GM18861 (cell line): Measurements from ENCODE around the gene SLC25A13.

ENCODE experiments used
- ATAC-seq: cut with Tn5 transposase; IDR thresholded peaks from one replicate; pipeline ENCODE4 v1.9.1; 2021; ENCODE audit not compliant: unreplicated experiment

The SLC25A13 gene

GRCh38 chr7:96244992-96245292, 77.0 kb downstream of the SLC25A13 start:
- ATAC-seq: no peak

- no peak for ATAC-seq
Observed at GRCh38 chr7:96244244-96244991, 77.5 kb downstream of the SLC25A13 start.

DNA sequence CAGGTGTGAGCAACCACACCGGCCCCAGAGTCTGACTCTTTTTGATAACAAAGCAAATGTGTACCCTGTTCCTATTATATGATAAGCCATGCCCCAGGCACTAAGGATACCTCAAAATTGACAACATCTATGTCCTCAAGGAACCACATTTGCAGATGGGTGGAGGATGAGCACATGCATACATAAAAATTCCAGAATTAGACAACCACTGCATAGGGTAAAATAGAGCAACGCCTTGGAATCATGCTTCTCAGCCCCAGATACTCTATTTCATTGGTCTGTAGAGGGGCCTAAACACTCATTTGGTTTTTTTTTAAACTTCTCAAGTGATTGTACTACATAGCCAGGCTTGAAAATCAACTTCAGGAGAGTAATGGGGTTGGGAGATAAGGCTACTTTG, 78.7 kb downstream of the SLC25A13 start:
- ATAC-seq: no peak

- ATAC-seq: no peak
Observed at GRCh38 chr7:96241855-96242254, 80.0 kb downstream of the SLC25A13 start.

- ATAC-seq: no peak
Observed at GRCh38 chr7:96238976-96239766, 82.7 kb downstream of the SLC25A13 start.

GRCh38 chr7:96238474-96238873, 83.4 kb downstream of the SLC25A13 start:
- ATAC-seq: no peak

DNA sequence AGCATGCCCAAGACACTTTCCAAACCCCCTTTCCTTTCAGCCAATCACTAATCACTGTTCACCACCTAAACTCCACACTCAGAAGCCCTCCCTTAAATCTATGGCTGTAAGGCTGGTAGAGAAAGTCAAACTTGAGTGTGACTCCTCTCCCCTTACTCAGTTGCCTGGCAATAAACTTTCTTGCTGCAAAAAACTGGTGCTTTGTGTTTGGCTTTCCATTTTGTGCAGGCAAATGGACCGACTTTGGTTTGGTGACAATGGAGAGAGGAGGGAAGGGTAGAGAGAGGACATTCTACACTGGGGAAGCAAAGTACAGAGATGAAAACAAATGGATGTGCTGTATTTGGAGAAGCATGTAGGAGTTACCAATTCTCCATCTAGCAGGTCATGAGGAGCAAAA, 84.9 kb downstream of the SLC25A13 start:
- ATAC-seq: no peak

- ATAC-seq: no peak
Observed at GRCh38 chr7:96236198-96237039, 85.5 kb downstream of the SLC25A13 start.

DNA sequence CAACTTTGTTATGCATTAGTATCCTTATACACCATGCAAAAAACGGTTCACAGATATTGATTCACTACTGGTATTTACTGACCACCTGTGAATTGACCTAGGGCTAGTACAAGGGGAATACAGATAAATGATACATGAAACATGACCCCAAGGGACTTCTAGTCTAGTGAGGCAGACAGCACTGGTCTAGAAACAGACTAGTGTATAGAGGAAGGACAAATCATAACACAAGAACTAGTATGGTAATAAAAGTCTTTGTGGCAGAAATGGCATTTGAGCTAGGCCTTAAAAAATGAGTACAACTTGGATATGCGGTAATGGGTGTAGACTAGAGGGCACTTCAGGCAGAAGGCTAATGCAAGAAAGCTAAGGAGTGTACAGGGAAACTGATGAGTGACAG, 86.6 kb downstream of the SLC25A13 start:
- peak; percentile 72 for ATAC-seq

DNA sequence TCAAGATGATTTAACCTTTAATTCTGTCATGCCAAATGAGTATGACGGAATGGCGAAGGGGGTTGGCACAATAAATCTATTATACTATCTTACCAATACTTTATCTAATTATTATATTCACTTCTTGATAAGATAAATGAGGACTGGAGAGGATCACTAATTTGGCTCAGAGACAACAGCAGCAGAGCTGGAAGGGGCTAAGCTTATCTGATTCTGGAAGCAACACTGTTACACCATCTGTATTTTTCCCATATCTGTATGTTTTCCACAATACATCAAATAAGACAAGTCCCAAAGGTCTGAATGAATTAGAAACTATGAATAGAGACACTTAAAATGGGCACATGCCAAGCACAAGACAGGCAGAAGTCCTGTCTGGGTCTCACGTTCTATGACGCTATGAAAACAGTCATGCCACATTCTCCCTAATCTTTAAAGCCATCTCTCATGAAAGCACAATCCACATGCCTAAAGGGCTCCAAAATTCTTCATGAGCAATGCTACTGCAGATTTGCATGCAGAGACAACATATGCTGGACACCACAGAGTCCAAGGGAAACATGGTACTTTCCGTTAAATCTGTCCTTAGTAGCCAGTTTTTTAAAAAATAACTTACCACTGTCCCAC, 88.3 kb downstream of the SLC25A13 start:
- no peak for ATAC-seq

DNA sequence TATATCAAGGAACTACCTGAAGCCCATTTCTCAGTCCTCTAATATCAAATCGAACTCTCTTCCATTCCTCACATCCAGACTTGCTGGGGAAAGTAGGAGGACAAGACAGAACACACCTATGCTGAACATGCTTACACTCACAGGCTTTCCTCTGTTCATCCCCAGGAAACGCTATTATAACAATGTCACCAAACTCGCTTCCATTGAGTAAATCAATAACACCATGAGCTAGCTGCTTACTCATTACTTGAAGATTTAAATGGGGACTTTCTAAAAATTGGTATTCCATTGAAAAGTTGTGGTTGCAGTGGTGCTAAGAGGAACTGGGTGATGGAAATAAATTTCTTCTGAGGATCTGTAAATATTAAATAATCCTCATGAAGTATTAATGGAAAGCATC, 88.8 kb downstream of the SLC25A13 start:
- peak; percentile 36 for ATAC-seq

DNA sequence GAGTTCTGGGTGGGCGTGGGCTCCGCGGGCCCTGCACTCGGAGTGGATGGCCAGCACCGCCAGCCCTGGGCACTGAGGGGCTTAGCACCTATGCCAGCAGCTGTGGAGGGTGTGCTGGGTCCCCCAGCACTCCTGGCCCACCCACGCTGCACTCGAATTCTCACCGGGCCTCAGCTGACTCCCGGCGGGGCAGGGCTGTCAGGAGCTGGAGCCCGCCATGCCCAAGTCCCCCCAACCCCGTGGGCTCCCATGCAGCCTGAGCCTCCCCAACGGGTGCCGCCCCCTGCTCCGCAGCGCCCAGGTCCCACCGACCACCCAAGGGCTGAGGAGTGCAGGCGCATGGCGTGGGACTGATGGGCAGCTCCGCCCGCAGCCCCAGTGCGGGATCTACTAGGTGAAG, 93.1 kb downstream of the SLC25A13 start:
- no peak for ATAC-seq

GRCh38 chr7:96225251-96225650, 96.6 kb downstream of the SLC25A13 start:
- ATAC-seq: no peak

DNA sequence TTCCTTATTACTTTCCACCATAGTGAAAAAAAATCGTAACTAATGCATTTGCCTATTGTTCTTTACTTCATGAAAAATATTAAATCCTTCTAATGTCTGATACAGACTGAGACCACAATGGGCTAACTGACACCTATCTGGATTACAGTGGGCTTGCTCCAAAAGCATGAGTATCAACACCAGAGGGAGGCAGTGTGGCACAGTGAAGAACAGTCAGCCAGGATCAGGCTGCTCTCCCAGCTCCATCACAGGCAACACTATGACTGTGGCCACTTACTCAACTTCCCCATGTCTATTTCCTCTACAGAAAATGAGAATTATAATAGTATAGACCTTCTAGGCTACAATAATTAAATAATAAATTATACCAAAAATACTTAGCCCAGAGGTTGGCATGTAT, 97.2 kb downstream of the SLC25A13 start:
- no peak for ATAC-seq

GRCh38 chr7:96224073-96224472, 97.8 kb downstream of the SLC25A13 start:
- no peak for ATAC-seq

DNA sequence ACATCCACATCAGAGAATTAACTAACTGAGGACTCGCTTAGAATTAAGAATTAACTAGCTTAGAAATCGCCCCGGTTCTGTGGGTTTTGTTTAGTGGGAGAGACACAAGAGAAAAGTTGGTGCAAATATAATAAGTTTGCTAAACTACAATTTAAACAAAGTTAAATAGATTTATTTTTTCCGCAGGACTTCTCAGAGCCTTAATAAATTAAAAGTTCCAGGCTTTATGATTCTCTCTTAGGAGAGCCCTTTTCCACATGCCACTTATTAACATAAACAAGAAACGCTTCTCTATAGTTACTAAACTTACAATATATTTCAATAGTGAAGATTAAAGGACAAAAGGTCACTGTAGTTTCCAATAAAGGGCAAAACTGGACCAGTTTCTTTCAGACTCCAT, 100.0 kb downstream of the SLC25A13 start:
- ATAC-seq: no peak

- no peak for ATAC-seq
Observed at GRCh38 chr7:96219378-96220130, 102.3 kb downstream of the SLC25A13 start.

DNA sequence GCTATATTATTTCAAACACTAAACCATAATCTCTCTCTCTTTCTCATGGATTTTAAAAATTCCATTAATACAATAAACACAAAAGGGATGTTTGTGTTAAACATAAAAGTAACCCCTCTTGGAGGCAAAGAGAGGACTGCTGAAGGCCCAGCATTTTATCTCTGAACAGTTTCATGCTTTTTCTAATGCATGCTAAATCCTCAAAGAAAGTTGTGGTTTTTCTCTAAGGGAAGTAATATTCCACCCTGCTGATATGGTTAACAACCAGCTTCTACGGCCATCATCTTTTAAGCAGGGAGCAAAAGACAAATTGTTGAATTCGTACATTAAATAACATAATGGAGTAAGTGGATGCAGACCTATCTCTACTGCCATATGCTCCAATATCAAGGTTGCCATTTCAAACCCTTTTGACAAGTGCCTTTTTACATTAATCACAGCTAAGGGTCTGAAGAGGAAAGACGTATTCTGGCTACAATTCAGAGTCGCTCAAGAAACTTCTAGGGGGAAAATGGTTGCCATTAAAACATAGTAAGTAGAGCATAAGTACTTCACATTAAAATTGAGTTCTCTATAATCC, 103.1 kb downstream of the SLC25A13 start:
- no peak for ATAC-seq

DNA sequence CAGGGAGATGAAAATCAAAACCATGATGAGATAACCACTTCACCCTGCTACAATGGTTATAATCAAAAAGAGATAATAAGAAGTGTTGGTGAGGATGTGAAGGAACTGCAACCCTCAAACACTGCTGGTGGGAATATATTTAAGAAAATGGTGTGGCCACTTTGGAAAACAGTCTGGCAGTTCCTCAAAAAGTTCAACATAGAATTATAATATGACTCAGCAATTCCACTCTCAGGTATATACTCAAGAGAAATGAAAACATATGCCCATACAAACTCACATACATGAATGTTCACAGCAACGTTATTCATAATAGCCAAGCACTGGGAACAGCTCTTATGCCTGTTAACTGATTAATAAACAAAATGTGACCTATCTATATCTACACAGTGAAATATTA, 104.8 kb downstream of the SLC25A13 start:
- no peak for ATAC-seq

GRCh38 chr7:96216373-96216772, 105.5 kb downstream of the SLC25A13 start:
- no peak for ATAC-seq
